Neural crest cell (in vitro differentiated cells): ENCODE results near the gene PAK4. TPM values are rescaled to one million over a fixed set of nuclear protein-coding genes. Genes with fewer than 3 reads are reported as not detected.

Experiments used
- DNase-seq: peaks from one replicate; pipeline ENCODE4 v3.0.0; 2021; ENCODE audit warnings: low read depth, mixed read lengths, low spot score
- H3K27ac Mint-ChIP-seq: one replicate; pipeline ENCODE4 v1.8.0; 2021; ENCODE audit warnings: mild to moderate bottlenecking, mixed read lengths; ENCODE audit not compliant: unreplicated experiment
- H3K27me3 Mint-ChIP-seq: 2 replicates; pipeline ENCODE4 v1.8.0; 2021; ENCODE audit warnings: low read depth, mild to moderate bottlenecking, mixed read lengths
- H3K36me3 Mint-ChIP-seq: 2 replicates; pipeline ENCODE4 v1.8.0; 2021; ENCODE audit warnings: low read depth, mild to moderate bottlenecking, mixed read lengths
- H3K4me1 Mint-ChIP-seq: 2 replicates; pipeline ENCODE4 v1.8.0; 2021; ENCODE audit warnings: mixed read lengths
- H3K4me3 Mint-ChIP-seq: one replicate; pipeline ENCODE4 v1.8.0; 2021; ENCODE audit warnings: mild to moderate bottlenecking, mixed read lengths
- H3K9me3 Mint-ChIP-seq: 2 replicates; pipeline ENCODE4 v1.8.0; 2021; ENCODE audit warnings: mixed read lengths
- total RNA-seq: library from RNA; stranded (reverse); gene quantifications from 2 replicates; pipeline ENCODE4 v1.2.1, GENCODE V29; 2021
- TF ChIP-seq, protein P1 (sequence below): fragments of 200-600 bp; sonication (generic); conservative IDR thresholded peaks from 2 replicates; pipeline ENCODE4 v1.5.0; 2021; ENCODE audit warnings: antibody characterized with exemption, mild to moderate bottlenecking

Gene PAK4
- total RNA-seq, 1 donor from 2014 or later = 54.4 TPM

- TF ChIP-seq, protein P1, sequence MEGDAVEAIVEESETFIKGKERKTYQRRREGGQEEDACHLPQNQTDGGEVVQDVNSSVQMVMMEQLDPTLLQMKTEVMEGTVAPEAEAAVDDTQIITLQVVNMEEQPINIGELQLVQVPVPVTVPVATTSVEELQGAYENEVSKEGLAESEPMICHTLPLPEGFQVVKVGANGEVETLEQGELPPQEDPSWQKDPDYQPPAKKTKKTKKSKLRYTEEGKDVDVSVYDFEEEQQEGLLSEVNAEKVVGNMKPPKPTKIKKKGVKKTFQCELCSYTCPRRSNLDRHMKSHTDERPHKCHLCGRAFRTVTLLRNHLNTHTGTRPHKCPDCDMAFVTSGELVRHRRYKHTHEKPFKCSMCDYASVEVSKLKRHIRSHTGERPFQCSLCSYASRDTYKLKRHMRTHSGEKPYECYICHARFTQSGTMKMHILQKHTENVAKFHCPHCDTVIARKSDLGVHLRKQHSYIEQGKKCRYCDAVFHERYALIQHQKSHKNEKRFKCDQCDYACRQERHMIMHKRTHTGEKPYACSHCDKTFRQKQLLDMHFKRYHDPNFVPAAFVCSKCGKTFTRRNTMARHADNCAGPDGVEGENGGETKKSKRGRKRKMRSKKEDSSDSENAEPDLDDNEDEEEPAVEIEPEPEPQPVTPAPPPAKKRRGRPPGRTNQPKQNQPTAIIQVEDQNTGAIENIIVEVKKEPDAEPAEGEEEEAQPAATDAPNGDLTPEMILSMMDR = no peak
- Mint-ChIP-seq H3K4me1 (peaks cover 12% of the 10 kb centered on the region), H3K9me3 (no peaks in the 10 kb centered on the region), H3K36me3 (no peaks in the 10 kb centered on the region), H3K27me3 (peaks cover 75% of the 10 kb centered on the region), H3K4me3 (no peak overlapping the region), H3K27ac (no peak overlapping the region)
- no peak for DNase-seq
These were observed 70.7 kb downstream of the PAK4 start for GRCh38 chr19:39196320-39196719.

DNA sequence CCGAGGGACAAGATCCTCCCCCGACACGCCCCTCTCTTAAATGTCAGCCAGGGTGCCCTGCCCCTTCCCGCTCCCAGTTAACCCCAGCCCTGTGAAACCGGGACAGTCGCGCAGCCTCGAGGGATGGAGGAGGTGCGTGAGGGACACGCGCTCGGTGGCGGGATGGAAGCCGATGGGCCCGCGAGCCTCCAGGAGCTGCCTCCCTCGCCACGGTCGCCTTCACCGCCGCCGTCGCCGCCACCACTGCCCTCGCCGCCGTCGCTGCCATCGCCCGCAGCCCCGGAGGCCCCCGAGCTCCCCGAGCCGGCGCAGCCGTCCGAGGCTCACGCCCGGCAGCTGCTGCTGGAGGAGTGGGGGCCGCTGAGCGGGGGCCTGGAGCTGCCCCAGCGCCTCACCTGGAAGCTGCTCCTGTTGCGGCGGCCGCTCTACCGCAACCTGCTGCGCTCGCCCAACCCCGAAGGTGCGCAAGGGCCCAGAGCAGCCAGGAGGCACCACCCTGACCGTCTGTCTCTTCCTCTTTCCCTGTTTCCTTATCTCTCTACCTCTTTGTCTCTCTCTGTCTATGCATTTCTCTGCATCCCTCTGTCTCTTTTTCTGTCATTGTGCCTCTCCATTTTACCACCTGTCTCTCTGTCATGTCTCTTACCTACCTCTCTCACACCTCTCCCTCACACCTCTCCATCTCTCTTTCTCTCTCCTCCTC lies 71.4 kb downstream of the PAK4 start, which contains the start of gene NCCRP1:
Gene NCCRP1 (plus strand): TSS at position 105 of the 703 bp plus-strand sequence. CDS start 19 bp downstream, at position 124.
- Mint-ChIP-seq H3K4me1 (peaks cover 12% of the 10 kb centered on the region), H3K9me3 (no peaks in the 10 kb centered on the region), H3K27ac (no peak within 1 kb of the TSS), H3K27me3 (peaks cover 77% of the 10 kb centered on the region), H3K4me3 (no peak within 1 kb of the TSS), H3K36me3 (no peaks in the 10 kb centered on the region)
- no peak for DNase-seq
- TF ChIP-seq, protein P1 = no peak

GRCh38 chr19:39197808-39198207 lies 72.2 kb downstream of the PAK4 start:
- TF ChIP-seq, protein P1 = no peak
- Mint-ChIP-seq H3K4me3 (no peak overlapping the region), H3K27ac (no peak overlapping the region), H3K4me1 (peaks cover 12% of the 10 kb centered on the region), H3K9me3 (no peaks in the 10 kb centered on the region), H3K36me3 (no peaks in the 10 kb centered on the region), H3K27me3 (peaks cover 76% of the 10 kb centered on the region)
- DNase-seq = no peak

- H3K4me3 Mint-ChIP-seq = no peak overlapping the region
- DNase-seq = peak; percentile 37
- H3K27me3 Mint-ChIP-seq = peaks cover 69% of the 10 kb centered on the region
- no peaks in the 10 kb centered on the region for H3K36me3 Mint-ChIP-seq
- no peaks in the 10 kb centered on the region for H3K9me3 Mint-ChIP-seq
- H3K4me1 Mint-ChIP-seq = peaks cover 12% of the 10 kb centered on the region
- TF ChIP-seq, protein P1 = no peak
- H3K27ac Mint-ChIP-seq = no peak overlapping the region
These were observed 73.4 kb downstream of the PAK4 start for GRCh38 chr19:39199025-39199424.

DNA sequence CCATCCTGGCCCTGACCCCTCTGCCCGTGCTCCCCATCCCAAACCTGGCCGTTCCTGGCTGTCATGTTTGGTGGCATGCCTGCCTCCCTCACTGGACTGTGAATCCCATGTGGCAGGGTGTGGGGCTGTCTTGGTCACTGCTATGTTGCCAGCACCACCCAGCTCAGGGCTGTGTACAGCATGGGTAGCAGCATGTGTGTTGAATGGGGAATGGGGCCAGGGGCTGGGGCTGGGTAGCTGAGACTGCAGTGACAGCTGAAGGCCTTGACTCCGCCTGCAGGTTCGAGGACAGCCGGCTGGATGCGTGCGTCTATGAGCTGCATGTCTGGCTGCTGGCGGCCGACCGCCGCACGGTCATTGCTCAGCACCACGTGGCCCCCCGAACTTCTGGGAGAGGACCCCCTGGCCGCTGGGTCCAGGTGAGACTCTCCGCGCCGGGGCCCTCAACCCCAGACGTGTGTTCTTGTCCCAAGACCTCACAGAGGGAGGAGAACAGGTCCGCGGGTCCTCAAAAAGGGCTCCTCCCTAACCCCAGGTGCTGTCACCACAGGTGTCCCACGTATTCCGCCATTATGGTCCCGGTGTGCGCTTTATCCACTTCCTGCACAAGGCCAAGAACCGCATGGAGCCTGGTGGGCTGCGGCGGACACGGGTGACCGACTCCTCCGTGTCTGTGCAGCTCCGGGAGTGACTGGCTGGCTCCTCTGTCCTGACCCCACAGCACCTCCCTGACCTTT lies 74.6 kb downstream of the PAK4 start:
- H3K9me3 Mint-ChIP-seq = no peaks in the 10 kb centered on the region
- peak overlapping the region; percentile 78 for H3K27ac Mint-ChIP-seq
- DNase-seq = no peak
- H3K36me3 Mint-ChIP-seq = no peaks in the 10 kb centered on the region
- TF ChIP-seq, protein P1 = no peak
- H3K27me3 Mint-ChIP-seq = peaks cover 61% of the 10 kb centered on the region
- no peak overlapping the region for H3K4me3 Mint-ChIP-seq
- peaks cover 8% of the 10 kb centered on the region for H3K4me1 Mint-ChIP-seq
